Gastroesophageal sphincter (tissue), 4 donors: ENCODE results near the gene MS4A4A. TPM values are rescaled to one million over a fixed set of nuclear protein-coding genes. Genes with fewer than 3 reads are reported as not detected.

Source experiments
- ATAC-seq: fragments of 150-250 bp; one replicate; pipeline ENCODE4 v1.9.1; 2016; ENCODE audit warnings: mild to moderate bottlenecking, moderate library complexity
- H3K27ac ChIP-seq, 4 donors: fragments of 200-600 bp; sonication (generic) in 3 of 4; 1 replicate in 3 of 4; 2 replicates in 1 of 4; pipeline ENCODE4 v1.5.1; 2016 to 2019
- H3K27me3 ChIP-seq: fragments of 200-600 bp; sonication (generic); one replicate; pipeline ENCODE4 v1.5.1; 2019
- H3K36me3 ChIP-seq, 2 donors: fragments of 200-600 bp; sonication (generic); one replicate each; pipeline ENCODE4 v1.5.1; 2019; ENCODE audit warnings: control low read depth in 1 of 2
- H3K4me1 ChIP-seq, 3 donors: fragments of 200-600 bp; sonication (generic); 1 replicate in 2 of 3; 2 replicates in 1 of 3; pipeline ENCODE4 v1.5.1; 2016 to 2019; ENCODE audit warnings: control low read depth in 2 of 3
- H3K4me3 ChIP-seq, 2 donors: fragments of 200-600 bp; sonication (generic); one replicate each; pipeline ENCODE4 v1.5.1; 2019; ENCODE audit warnings: mild to moderate bottlenecking in 1 of 2, moderate library complexity in 1 of 2
- H3K9me3 ChIP-seq, 3 donors: fragments of 200-600 bp; sonication (generic); one replicate each; pipeline ENCODE4 v1.5.1; 2017 to 2019; ENCODE audit warnings: control low read depth in 2 of 3
- EP300 ChIP-seq: sonication (generic); formaldehyde crosslinking; IDR thresholded peaks from one replicate; pipeline ENCODE4 v1.6.1; 2017; ENCODE audit warnings: antibody characterized with exemption, mild to moderate bottlenecking
- POLR2A ChIP-seq, 2 donors: fragments of 450-650 bp; IDR thresholded peaks; one replicate each; pipeline ENCODE4 v1.6.1; 2017; ENCODE audit warnings: antibody characterized with exemption in 2 of 2, mild to moderate bottlenecking in 2 of 2, moderate library complexity in 1 of 2
- POLR2AphosphoS5 ChIP-seq: sonication (generic); formaldehyde crosslinking; IDR thresholded peaks from one replicate; pipeline ENCODE4 v1.6.1; 2017; ENCODE audit warnings: antibody characterized with exemption
- WGBS, 2 donors: methylation state at CpG; one replicate each; pipeline ENCODE4 v1.1.5; 2018; ENCODE audit warnings: low coverage in 1 of 2; 5-methylcytosine and 5-hydroxymethylcytosine counted together
- total RNA-seq, 4 donors: library from RNA; depleted of rRNA; stranded (reverse); fragments of >200 nt; gene quantifications; one replicate each; pipeline ENCODE4 v1.1.0, GENCODE V29; 2016
- TF ChIP-seq, protein P1 (sequence below), 4 experiments: fragments of 200-600 bp in 2 of 4; fragments of 450-650 bp in 2 of 4; sonication (generic) in 1 of 4; IDR thresholded peaks; one replicate each; pipeline ENCODE4 v1.5.1; 2017 to 2019; ENCODE audit warnings: antibody characterized with exemption in 4 of 4, mild to moderate bottlenecking in 2 of 4, moderate library complexity in 2 of 4

Gene MS4A4A
- total RNA-seq, 4 donors from 2014 or later = 10.5 to 65.7 (median 25.8) TPM

- Histone ChIP-seq H3K27ac (no peak overlapping the region), H3K9me3 (no peaks in the 10 kb centered on the region), H3K27me3 (peaks cover 15% of the 10 kb centered on the region), H3K4me3 (no peak overlapping the region), H3K4me1 (no peaks in the 10 kb centered on the region), H3K36me3 (no peaks in the 10 kb centered on the region)
- ATAC-seq = no peak
- TF ChIP-seq EP300 (no peak), POLR2A (IDR thresholded peaks at IDR 0.05) (no peak), POLR2AphosphoS5 (no peak)
- TF ChIP-seq, protein P1, sequence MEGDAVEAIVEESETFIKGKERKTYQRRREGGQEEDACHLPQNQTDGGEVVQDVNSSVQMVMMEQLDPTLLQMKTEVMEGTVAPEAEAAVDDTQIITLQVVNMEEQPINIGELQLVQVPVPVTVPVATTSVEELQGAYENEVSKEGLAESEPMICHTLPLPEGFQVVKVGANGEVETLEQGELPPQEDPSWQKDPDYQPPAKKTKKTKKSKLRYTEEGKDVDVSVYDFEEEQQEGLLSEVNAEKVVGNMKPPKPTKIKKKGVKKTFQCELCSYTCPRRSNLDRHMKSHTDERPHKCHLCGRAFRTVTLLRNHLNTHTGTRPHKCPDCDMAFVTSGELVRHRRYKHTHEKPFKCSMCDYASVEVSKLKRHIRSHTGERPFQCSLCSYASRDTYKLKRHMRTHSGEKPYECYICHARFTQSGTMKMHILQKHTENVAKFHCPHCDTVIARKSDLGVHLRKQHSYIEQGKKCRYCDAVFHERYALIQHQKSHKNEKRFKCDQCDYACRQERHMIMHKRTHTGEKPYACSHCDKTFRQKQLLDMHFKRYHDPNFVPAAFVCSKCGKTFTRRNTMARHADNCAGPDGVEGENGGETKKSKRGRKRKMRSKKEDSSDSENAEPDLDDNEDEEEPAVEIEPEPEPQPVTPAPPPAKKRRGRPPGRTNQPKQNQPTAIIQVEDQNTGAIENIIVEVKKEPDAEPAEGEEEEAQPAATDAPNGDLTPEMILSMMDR (IDR thresholded peaks at IDR 0.05) = no peak
Observed at GRCh38 chr11:60345489-60345888, 65.0 kb downstream of the MS4A4A start.

DNA sequence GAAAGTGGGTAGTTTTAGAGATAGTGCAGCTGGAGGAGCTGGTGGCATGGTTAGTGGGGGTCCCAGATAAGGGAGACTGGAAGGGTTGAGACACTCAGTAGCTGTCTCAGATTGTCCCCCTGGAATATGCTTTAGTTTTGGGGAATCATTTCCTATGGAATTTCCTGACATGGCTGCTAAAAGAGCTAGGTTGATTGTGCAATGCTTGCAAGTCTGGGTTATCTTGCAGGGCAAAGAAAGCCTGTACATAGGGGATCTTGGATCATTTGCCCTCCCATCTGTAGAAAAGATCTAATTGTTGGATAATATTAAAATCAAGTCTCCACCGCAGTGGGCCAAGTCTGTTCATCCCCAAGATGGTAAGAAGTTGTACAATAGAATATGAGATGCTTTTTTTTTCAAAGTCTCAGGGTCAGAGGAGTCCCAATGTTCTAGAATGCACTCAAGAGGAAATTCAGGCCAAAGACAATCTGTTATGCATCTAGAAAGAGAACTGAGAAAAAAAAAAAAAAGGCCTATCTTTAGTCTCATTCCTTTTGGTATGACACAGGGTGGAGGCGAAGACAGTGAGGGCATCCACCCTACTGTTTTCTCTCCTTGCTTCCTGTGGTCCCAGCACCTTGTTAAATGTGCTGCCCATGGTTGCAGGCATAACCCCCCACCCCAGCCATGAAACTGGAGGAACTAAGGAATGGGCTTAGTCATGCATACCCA is 66.8 kb downstream of the MS4A4A start:
- no peak for TF ChIP-seq POLR2A (IDR thresholded peaks at IDR 0.05)
- no peak for TF ChIP-seq EP300
- TF ChIP-seq POLR2AphosphoS5 = no peak
- no peaks in the 10 kb centered on the region for H3K4me1 ChIP-seq
- H3K9me3 ChIP-seq = no peaks in the 10 kb centered on the region
- H3K4me3 ChIP-seq = no peak overlapping the region
- WGBS, 2 donors = 88 to 96% methylated on average over 2 of the region's 2 CpGs
- ATAC-seq = no peak
- peaks cover 9% of the 10 kb centered on the region for H3K27me3 ChIP-seq
- H3K27ac ChIP-seq = no peak overlapping the region
- no peaks in the 10 kb centered on the region for H3K36me3 ChIP-seq

GRCh38 chr11:60348116-60348515 is 67.7 kb downstream of the MS4A4A start:
- H3K4me1 ChIP-seq = no peaks in the 10 kb centered on the region
- WGBS, 2 donors = 70 to 79% methylated on average over 2 of the region's 2 CpGs
- no peak overlapping the region for H3K27ac ChIP-seq
- no peak for ATAC-seq
- H3K27me3 ChIP-seq = peaks cover under 1% of the 10 kb centered on the region
- TF ChIP-seq POLR2A (IDR thresholded peaks at IDR 0.05) = no peak
- TF ChIP-seq EP300 = no peak
- no peak for TF ChIP-seq POLR2AphosphoS5
- TF ChIP-seq, protein P1 (IDR thresholded peaks at IDR 0.05) = no peak
- no peak overlapping the region for H3K4me3 ChIP-seq
- no peaks in the 10 kb centered on the region for H3K36me3 ChIP-seq
- no peaks in the 10 kb centered on the region for H3K9me3 ChIP-seq

DNA sequence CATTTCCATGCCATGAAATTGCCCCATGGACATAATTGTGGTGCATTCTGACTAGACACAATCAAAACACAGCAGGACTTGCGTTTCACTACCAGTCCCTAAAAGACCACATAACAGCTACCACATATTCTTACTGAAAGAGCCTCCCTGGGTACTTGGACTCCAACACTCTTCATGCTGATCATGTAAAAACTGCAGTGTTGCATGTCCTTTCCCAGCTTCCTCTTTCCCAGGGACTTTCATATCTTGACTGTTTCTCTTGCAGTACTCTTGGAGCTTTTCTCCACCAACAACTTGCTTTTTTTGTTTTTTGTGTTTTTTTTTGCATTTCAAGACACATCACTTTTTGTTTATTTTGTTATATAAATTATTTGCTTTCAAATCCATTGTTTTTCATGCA is 69.5 kb downstream of the MS4A4A start:
- Histone ChIP-seq H3K27ac (no peak overlapping the region), H3K4me1 (no peaks in the 10 kb centered on the region), H3K27me3 (no peaks in the 10 kb centered on the region), H3K9me3 (no peaks in the 10 kb centered on the region), H3K4me3 (no peak overlapping the region), H3K36me3 (no peaks in the 10 kb centered on the region)
- TF ChIP-seq, protein P1 (IDR thresholded peaks at IDR 0.05) = no peak
- TF ChIP-seq EP300 = no peak
- TF ChIP-seq POLR2A (IDR thresholded peaks at IDR 0.05) = no peak
- no peak for TF ChIP-seq POLR2AphosphoS5
- 83 to 92% methylated on average over 1 of the region's 1 CpG for WGBS, 2 donors
- ATAC-seq = no peak

GRCh38 chr11:60357771-60358170 is 77.3 kb downstream of the MS4A4A start:
- 29 to 40% methylated on average over 1 to 2 of the region's 2 CpGs for WGBS, 2 donors
- TF ChIP-seq EP300 = no peak
- TF ChIP-seq, protein P1 (IDR thresholded peaks at IDR 0.05) = no peak
- TF ChIP-seq POLR2AphosphoS5 = no peak
- no peak for TF ChIP-seq POLR2A (IDR thresholded peaks at IDR 0.05)
- no peak overlapping the region for H3K4me3 ChIP-seq

More at GRCh38 chr11:60357771-60358170, 77.3 kb downstream of the MS4A4A start:
- no peak overlapping the region for H3K27ac ChIP-seq
- no peaks in the 10 kb centered on the region for H3K4me1 ChIP-seq
- H3K36me3 ChIP-seq = no peaks in the 10 kb centered on the region
- H3K9me3 ChIP-seq = peaks cover 0 to 10% (median 0%) of the 10 kb centered on the region in 3 donors
- ATAC-seq = no peak
- H3K27me3 ChIP-seq = peaks cover 6% of the 10 kb centered on the region

Other genes starting within 250 kb of the MS4A4A start
- gene OOSP2, start 240.3 kb upstream of the MS4A4A start, total RNA-seq = not detected
- not detected for gene MS4A3, start 224.0 kb upstream of the MS4A4A start, total RNA-seq
- 1 to 10 TPM in 3 of 4 donors, not detected in 1; 1.2 to 4.7 (median 1.7) TPM for gene MS4A2, start 192.0 kb upstream of the MS4A4A start, total RNA-seq
- gene MS4A6A, start 97.6 kb upstream of the MS4A4A start, total RNA-seq = 100 to 1,000 TPM in 2 of 4 donors, 10 to 100 TPM in 2; 27.5 to 137 (median 74.3) TPM
- 1 to 10 TPM in 3 of 4 donors, not detected in 1; 3.0 to 8.2 (median 3.9) TPM for gene MS4A4E, start 37.5 kb upstream of the MS4A4A start, total RNA-seq
- not detected for gene MS4A6E, start 46.6 kb downstream of the MS4A4A start, total RNA-seq
- gene MS4A7, start 97.9 kb downstream of the MS4A4A start, total RNA-seq = 10 to 100 TPM; 15.0 to 34.2 (median 23.5) TPM
- gene MS4A14, start 115.8 kb downstream of the MS4A4A start, total RNA-seq = 1 to 10 TPM; 1.3 to 2.4 (median 1.6) TPM
- not detected for gene MS4A5, start 148.9 kb downstream of the MS4A4A start, total RNA-seq
- under 1 TPM in 2 of 4 donors, not detected in 2; 0.12 to 0.40 TPM for gene MS4A1, start 175.2 kb downstream of the MS4A4A start, total RNA-seq
- not detected for gene MS4A12, start 212.1 kb downstream of the MS4A4A start, total RNA-seq
- gene MS4A13, start 234.7 kb downstream of the MS4A4A start, total RNA-seq = not detected